HG02885 (cell line): ENCODE data around the gene OR4F15.
"Not testable (repeated sequence)": the region's sequence is repeated elsewhere in the genome, so short reads cannot be mapped to it uniquely, and the experiment has no call there.

Experiments used
- ATAC-seq: cut with Tn5 transposase; IDR thresholded peaks from one replicate; pipeline ENCODE4 v1.9.1; 2021; ENCODE audit warnings: mild to moderate bottlenecking; ENCODE audit not compliant: unreplicated experiment, poor library complexity

OR4F15 gene, protein sequence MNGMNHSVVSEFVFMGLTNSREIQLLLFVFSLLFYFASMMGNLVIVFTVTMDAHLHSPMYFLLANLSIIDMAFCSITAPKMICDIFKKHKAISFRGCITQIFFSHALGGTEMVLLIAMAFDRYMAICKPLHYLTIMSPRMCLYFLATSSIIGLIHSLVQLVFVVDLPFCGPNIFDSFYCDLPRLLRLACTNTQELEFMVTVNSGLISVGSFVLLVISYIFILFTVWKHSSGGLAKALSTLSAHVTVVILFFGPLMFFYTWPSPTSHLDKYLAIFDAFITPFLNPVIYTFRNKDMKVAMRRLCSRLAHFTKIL

DNA sequence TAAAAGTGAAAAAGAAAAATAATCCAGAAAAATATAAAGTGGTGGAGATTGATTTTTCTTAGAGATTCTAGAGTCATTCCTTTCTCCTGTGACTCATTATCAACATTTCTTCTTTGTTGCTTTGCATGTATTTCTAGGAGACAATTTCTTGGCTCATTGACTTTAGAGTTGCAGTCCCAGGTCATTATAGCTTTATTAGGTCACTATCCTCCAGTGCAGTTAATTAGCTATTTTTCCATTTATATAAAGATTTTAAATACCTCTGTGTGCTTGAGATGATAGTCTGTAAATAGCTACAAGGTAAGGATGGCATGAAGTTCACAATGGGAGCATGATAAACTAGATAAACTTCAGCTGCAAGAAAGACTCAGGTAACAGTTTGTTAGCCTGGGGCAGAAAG, at the start of gene OR4F15:
OR4F15 (plus strand) TSS at position 301 of the 400 bp plus-strand sequence. CDS start 5,985 bp downstream, outside the sequence.
- ATAC-seq: no peak

DNA sequence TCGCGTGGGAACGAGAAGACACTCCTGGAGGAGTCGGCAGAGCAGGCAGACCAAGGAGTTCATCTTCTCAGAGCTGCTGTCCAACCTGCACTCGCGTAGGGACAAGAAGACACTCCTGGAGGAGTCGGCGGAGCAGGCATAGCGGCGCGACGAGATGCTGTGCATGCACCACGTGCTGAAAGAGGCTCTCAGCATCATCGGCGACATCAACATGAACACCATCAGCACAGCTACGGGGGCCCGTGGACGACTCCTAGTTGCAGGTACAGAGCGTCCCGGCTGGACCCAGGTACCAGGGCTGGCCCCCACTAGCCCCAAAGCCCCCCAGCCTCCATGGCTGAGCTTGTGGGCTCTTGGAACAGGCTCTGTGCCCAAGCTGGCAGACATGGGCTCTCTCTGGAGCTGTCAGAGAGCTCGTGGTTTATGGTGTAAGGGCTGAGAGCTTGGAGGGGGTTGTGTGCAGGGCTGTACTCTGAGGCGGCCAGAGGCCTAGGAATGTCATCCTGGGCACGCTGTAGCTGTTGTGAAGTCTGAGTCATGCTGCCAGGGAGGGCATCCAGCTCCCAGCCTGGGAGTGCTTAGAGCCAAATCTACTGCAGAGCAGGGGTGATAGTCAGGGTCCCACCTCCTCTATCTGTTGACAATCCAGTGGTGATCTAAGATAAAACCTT, 47.2 kb upstream of the OR4F15 start:
- not testable (repeated sequence) for ATAC-seq

DNA sequence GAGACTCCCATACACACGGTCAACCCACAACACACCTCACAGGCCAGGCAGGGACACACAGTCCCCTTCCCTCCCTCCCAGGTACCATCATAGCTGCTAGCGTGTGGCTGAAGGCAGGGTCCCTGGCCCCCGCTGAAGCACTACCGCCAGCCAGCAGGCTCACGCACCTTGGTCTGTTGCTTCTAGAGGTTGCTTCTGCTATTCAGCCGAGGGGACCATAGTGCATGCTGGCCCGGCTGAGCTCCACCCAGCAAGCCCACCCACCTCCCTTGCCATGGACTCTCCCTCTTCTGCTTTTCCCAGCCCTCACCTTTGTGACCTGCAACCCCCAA, 46.7 kb upstream of the OR4F15 start:
- not testable (repeated sequence) for ATAC-seq

DNA sequence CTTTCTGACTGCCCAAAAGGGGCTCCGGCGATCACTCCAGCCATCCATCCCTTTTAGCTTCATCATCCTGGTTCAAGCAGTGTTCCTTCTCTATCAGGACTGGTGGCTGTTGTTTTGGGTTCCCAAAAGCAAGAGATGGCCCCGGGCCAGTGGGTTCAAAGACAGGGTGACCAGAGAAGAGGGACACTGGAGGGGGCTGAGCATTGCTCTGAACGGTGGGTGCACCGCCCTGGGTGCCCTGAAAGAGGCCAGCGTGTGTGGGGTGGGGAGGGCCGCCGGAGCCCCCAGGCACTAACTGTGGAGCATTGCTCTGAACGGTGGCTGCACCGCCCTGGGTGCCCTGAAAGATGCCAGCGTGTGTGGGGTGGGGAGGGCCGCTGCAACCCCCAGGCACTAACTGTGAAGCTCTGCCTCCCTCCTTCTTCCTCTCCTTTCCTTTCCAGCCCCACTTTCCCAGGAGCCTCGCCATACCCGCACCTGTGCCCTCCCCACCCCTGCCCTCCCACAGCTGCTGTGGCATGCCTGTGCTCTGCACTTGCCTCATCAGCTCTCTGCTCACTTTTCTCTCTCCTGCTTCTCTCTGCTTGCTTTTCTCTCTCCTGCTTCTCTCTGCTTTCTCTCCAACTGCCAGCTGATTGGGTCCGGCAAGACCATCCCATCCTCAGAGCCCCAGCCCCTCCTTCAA, 46.1 kb upstream of the OR4F15 start:
- no peak for ATAC-seq

DNA sequence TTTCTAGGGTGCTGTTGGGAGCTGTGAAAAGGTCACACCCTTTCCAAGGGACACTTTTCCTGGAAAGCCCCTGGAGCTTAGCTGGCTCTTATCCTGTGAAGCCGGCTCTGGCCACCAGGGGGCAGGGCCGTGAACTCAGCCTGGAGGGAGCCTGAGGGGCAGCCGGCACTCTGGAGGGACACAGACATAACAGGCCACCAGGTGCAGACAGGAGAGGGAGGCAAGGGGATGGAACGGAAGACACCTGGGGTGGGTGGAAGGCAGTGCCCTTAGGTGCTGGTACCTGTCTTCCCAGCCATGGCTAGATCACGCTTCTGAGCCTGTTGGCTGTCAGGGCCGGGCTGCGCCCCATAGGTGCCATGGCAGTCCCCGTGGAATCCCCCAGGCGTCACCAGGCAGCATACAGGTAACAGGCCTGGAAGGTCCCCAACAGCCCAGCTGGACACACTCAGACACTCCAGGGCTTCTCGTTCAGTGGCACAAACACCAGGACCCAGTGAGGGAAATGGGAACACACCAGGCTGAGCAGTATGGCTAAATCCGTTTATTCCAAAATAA, 44.8 kb upstream of the OR4F15 start:
- ATAC-seq: peak; percentile 56

DNA sequence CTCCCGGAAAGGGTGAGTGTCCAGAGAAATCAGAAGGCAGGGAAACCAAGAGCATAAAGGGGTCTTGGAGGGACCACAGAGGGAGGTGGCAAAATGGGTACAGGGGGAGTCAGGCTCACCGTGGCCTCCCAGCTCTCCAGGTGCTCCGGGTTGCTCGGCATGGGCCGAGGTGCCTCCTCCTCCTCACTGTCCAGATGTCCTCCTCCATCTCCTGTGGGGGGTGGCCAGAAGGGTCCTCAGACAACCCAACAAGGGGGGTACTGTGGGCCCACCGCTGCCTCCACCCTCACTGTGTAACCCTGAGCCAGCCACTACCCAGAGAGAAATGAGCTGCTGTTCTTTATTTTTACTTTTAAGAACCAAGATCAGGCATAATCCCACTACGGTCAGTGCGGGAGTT, 39.1 kb upstream of the OR4F15 start:
- ATAC-seq: no peak

DNA sequence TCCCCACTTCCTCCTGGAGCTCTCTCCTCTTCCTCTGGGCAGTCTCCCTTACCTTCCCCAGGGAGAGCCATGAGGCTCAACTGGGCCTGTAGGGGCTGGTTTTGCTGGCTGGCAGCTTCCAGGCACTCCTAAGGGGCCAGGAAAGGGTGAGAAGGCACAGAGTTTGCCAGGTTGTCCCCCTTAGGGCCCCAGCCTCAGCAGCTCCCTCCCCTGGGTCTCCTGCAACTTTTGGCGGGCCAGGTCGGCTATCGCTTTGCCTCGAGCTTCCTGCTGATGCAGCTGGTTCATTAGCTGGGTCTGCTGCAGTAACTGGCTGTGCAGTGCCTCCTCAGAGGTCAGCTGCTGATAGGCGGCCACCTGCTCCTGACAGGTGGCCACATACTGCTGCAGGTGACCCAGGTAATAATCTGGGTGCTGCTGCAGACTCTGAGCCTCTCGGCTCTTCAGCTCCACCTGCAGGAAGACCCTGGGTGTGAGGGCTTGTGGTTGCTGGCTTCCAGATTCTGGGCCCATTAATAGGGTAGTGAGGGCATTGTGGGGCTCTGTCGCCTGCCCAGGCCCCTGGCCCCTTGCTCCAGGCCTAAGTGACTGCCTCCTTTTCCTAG, 38.4 kb upstream of the OR4F15 start:
- no peak for ATAC-seq

DNA sequence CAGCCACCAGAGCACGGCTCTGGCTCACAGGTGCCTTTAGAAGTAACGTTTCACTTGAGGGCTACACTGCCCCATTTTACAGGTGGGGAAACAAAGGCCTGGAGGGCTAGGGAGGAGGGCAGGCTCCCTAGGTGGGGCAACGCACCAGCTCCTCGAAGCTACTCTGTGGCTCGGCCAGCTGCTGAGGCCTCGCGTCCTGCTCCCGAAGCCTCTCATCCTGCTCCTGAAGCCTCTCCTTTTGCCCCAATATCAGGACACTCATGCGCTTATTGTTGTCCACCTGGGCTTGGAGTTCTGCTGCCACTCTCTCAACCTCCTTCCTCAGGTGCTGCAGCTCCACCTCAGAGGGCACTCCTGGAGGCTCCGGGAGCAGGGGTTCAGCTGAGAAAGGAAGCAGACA, 36.9 kb upstream of the OR4F15 start:
- no peak for ATAC-seq

DNA sequence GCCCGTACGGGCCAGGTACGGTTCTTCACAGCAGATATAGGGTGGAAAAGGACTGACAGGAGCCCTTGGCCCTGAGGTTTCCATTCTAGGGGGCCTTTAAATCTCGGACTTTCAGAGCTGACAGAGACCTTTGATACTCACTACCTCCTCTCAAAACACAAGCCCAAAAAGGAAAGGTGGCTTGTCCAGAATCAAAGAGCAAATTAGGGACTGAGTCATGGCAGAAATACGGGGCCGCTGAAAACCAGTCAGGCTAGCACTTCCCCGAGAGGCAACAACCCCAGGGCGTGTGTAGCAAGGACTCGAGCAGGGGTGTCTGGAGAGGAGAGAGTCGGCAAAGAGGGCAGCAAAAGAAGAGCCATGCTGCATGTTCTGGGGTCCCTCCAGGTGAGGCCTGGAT, 33.4 kb upstream of the OR4F15 start:
- not testable (repeated sequence) for ATAC-seq

DNA sequence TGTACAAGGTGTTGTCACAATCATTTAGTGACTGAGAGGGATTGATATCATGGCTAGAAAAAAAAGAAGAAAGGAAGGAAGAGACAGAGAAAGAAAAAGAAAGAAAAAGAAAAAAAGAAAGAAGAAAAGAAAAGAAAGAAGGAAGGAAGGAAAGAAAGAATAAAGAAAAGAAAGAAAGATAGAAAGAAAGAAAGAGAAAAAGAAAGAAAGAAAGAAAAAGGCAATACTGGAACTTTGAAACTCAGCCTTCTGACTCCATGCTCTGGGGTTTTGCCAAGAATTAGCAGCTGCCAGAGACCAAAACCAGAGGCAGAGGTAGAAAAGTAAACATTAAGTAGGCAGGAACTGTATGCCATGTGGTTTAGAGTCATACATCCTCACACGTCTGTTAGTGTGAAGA, 31.8 kb upstream of the OR4F15 start:
- ATAC-seq: not testable (repeated sequence)

DNA sequence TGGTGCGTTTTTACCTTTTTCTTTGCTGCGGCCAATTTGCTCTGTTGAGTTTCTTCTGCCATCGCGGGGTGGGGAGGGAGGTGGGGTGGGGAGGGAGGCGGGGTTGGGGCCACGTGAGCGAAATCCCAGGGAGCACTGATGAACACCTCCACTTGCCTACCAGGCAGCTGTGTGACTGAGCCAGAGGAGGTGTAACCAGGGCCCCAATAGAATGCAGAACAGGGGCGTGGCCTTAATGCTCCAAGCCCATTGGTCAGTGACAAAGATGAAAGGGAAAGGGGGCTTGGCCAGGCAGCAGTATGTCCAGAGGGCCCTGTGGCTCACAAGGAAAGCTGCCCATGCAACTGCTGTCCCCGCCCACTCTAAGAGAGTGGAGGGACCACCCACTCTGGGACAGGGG, 30.1 kb upstream of the OR4F15 start:
- ATAC-seq: no peak

DNA sequence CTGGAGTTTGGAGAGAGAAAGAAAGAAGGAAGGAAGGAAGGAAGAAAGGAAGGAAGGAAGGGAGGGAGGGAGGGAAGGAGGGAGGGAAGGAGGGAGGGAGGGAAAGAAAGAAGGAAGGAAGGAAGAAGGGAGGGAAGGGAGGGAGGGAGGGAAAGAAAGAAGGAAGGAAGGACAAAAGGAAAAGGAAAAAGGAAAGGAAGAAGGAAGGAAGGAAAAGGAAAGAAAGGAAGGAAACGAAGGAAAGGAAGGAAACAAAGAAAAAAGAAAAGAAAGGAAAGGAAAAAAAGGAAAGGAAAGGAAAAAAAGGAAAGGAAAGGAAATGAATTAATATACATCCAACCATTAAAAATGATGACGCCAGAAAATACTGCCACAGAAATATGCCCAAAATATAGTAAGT, 27.4 kb upstream of the OR4F15 start:
- ATAC-seq: no peak

DNA sequence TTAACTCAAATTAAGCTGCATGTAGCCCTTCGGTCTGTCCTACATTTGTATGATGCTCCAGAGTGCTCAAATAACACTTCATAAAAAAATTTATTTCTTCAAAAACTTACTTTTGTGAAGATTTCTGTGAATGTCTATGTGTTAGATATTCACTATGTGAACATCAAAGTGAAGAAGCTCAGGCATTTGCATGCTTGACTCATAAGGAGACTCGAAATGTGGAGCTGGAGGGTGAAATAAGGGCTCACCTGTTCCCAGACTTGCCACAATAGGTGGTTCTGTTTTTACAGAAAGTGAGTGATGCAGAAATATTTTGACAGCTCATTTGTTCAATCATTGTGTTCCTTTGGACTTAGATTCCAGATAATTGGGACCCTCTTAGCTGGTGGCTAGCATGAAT, 25.6 kb upstream of the OR4F15 start:
- ATAC-seq: peak; percentile 44

DNA sequence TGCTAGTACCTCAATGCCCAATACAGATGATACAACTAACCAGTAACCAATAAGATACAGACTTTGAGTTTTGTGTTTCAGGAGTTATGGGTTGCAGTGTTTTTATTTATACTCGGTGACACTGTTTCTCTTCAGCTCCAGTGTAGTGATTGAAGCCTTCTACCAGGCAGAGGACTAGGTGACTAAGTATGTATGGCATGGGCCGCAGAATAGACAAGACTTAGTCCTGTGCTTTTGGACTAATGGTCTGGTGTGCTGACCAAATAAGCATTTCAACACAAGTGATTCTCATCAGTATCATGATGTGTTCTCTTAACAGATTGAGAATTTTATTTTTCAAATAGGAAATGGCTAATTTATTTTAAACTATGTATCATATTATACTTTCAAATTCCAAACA, 24.0 kb upstream of the OR4F15 start:
- ATAC-seq: not testable (repeated sequence)

DNA sequence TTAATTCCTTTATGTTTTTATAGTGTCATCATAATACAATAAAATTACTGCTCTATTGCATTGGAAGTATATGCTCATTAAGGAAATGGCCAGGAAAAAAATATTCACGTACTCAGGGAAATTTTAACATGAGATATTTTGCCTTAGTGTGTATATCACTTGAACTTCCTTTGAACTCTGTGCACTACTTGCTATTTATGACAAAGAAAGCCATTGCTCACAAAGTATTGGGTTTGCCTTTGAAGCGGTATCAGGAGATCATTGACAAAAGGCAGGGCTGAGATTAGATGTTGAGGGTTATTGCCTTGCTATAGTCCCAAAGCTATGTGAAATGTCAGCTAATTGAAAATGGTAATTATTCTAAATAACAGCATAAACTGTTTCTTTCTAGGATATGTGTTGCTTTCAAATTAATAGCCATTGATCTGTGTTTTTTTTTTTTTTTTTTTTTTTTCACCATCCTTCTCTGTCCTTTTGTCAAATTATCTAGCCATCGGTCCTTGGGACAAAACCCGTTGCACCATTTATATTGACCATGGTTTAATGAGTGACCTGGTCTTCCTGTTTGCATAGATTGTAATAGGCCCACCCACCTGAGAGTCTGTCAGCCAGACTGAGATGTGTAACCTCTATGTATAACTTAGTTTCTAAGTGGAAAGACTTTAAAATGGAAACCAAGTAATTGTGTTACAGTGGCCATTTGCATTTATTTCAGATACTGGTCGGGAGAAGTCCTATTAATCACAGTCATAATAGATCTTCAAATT, 23.3 kb upstream of the OR4F15 start:
- not testable (repeated sequence) for ATAC-seq

DNA sequence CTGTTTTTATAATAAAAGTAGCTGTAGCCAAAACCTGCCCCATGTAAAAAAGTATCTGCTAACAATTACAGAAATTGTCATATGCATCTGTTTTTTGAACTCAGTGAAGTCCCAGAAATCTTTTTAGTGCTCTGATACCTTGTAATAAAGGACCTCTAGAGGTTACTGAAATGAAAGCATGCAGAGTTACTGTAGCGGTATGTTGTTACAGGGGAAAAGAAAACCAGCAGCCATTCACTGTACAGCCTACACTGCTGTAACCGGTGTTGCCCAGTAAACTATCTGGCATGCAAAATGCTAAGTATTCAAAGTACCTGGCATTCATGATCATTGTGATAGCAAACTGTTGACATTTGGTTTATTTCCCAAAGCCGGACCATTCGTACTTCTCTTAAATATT, 21.3 kb upstream of the OR4F15 start:
- not testable (repeated sequence) for ATAC-seq

DNA sequence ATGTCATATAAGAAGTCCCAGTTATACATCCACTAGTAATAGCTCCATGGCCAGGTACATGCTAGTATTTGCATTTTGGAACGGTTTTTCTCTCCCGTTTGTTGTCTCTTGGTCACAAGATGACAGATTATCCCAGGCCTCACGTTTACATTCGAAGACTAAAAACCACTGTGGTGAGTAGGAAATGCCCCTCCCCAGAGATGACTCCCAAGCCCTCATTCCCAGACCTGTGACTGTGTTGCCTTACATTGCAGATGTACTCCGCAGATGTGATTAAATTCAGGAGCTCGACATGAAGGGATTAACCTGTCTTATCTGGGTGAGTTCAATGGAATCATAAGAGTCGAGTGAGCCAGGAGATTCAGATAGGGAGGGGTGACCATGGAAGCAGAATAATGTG, 18.0 kb upstream of the OR4F15 start:
- not testable (repeated sequence) for ATAC-seq

DNA sequence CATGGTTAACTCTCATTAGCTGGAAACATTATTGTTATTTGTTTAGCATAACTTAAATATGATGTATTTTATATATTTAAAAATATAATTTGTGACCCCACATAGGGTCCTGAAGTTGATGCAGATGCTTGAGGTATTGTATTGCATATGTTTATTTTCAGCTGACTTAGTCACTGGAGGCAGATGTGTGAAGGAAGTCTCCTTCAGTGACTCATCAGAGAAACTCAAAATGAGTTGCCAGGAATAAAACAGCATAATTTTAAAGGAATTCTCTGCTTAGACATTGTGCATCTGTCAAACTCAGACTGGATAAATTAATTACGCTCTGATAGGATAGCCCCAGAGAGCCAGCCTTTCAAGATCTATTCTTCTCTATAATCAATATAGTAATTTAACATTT, 16.5 kb upstream of the OR4F15 start:
- ATAC-seq: no peak

DNA sequence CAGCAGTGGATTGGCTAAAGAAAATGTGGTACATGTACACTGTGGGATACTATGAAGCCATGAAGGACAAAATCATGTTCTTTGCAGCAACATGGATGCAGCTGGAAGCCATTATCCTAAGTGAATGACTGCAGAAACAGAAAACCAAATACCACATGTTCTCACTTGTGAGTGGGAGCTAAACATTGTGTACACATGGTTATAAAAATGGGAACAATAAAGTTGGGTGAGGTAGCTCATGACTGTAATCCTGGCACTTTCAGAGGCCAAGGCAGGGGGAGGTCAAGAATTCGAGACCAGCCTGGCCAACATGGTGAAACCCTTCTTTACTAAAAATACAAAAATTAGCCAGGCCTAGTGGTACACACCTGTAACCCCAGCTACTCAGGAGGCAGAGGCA, 12.3 kb upstream of the OR4F15 start:
- ATAC-seq: no peak

DNA sequence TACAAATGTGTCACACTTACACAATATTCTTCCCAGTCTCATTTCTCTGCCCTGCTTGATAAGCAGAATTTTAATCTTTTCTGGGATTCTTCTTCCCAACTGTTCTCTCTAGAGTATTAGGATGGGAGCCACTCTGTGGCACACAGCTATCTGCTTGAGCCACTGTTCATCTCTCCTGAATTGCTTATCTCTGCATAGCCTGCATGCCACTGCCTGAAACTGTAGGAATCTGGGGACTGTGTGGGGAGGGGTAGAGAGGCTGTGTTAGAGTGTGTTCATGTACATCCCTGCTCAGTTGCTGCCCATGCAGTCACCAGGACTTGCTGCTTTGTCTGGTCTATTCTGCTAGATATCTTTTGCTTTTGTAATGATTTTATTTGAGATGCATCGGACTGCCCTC, 11.0 kb upstream of the OR4F15 start:
- ATAC-seq: no peak
